ENCODE measurements around the gene TMEM63C.

TMEM63C gene

GRCh38 chr14:77240336-77240915 lies 58.8 kb downstream of the TMEM63C start:
- Histone ChIP-seq H3K36me3 (ENCODE audit: control insufficient read depth in 2 of 2, insufficient read depth in 1 of 2, low read length in 2 of 2) (peaks cover 0 to 3% of the 10 kb centered on the region in 2 experiments; a peak in 1 of 3 replicates), H3K4me3 (ENCODE audit: low read depth, low read length) (no peak overlapping the region), H3K9me3 (ENCODE audit: control insufficient read depth, insufficient read depth, low read depth, low read length) (no peaks in the 10 kb centered on the region), H3K4me1 (ENCODE audit: control insufficient read depth, insufficient read depth, low read length) (no peaks in the 10 kb centered on the region), H3K27ac (ENCODE audit: extremely low read depth, low read depth, low read length) (no peak overlapping the region)
- no peak for TF ChIP-seq EGR2 (tag by site-specific recombination; IDR thresholded peaks at IDR 0.05; ENCODE audit: low read depth)
- TF ChIP-seq ZNF580 (tag by site-specific recombination; IDR thresholded peaks at IDR 0.05) = no peak
- ChIA-PET POLR2A (no interaction called here), CTCF (no interaction called here)

GRCh38 chr14:77241955-77242354 lies 60.4 kb downstream of the TMEM63C start:
- Histone ChIP-seq H3K27ac (ENCODE audit: extremely low read depth, low read depth, low read length) (no peak overlapping the region), H3K36me3 (ENCODE audit: control insufficient read depth in 2 of 2, insufficient read depth in 1 of 2, low read length in 2 of 2) (peaks cover 0 to 10% of the 10 kb centered on the region in 2 experiments; a peak in 1 of 3 replicates), H3K4me1 (ENCODE audit: control insufficient read depth, insufficient read depth, low read length) (no peaks in the 10 kb centered on the region), H3K9me3 (ENCODE audit: control insufficient read depth, insufficient read depth, low read depth, low read length) (no peaks in the 10 kb centered on the region), H3K4me3 (ENCODE audit: low read depth, low read length) (no peak overlapping the region)
- CTCF ChIA-PET = no interaction called here
- no peak for TF ChIP-seq ZNF623 (tag by site-specific recombination; IDR thresholded peaks at IDR 0.05)
- TF ChIP-seq REST (tag by site-specific recombination; IDR thresholded peaks at IDR 0.05) = peak; percentile 81
- no peak for TF ChIP-seq BCL11B (tag by site-specific recombination; IDR thresholded peaks at IDR 0.05; ENCODE audit: low read depth)
- POLR2A ChIA-PET = no interaction called here

GRCh38 chr14:77242752-77243151 lies 61.2 kb downstream of the TMEM63C start:
- no peak overlapping the region for H3K27ac ChIP-seq (ENCODE audit: extremely low read depth, low read depth, low read length)
- H3K4me1 ChIP-seq (ENCODE audit: control insufficient read depth, insufficient read depth, low read length) = no peaks in the 10 kb centered on the region
- POLR2A ChIA-PET = no interaction called here
- no peak overlapping the region for H3K4me3 ChIP-seq (ENCODE audit: low read depth, low read length)
- peaks cover 0 to 10% of the 10 kb centered on the region in 2 experiments; a peak in 1 of 3 replicates for H3K36me3 ChIP-seq (ENCODE audit: control insufficient read depth in 2 of 2, insufficient read depth in 1 of 2, low read length in 2 of 2)
- CTCF ChIA-PET = no interaction called here
- H3K9me3 ChIP-seq (ENCODE audit: control insufficient read depth, insufficient read depth, low read depth, low read length) = no peaks in the 10 kb centered on the region
- no peak for TF ChIP-seq FEZF1 (tag by site-specific recombination; IDR thresholded peaks at IDR 0.05)
- TF ChIP-seq ZIC2 (tag by site-specific recombination; IDR thresholded peaks at IDR 0.05) = no peak
- no peak for TF ChIP-seq ZNF560 (tag by site-specific recombination; IDR thresholded peaks at IDR 0.05; ENCODE audit: borderline replicate concordance)
- no peak for TF ChIP-seq ZFP3 (tag by site-specific recombination; IDR thresholded peaks at IDR 0.05; ENCODE audit: low read depth)
- no peak for TF ChIP-seq ZNF76 (tag by site-specific recombination; IDR thresholded peaks at IDR 0.05; ENCODE audit: borderline replicate concordance, low read depth)
- TF ChIP-seq ZNF26 (tag by site-specific recombination; IDR thresholded peaks at IDR 0.05) = no peak
- TF ChIP-seq TSHZ1 (tag by site-specific recombination; IDR thresholded peaks at IDR 0.05; ENCODE audit: borderline replicate concordance) = no peak
- TF ChIP-seq ZNF692 (tag by site-specific recombination; IDR thresholded peaks at IDR 0.05) = no peak
- no peak for TF ChIP-seq ZNF274 (IDR thresholded peaks at IDR 0.05; ENCODE audit: low read length)
- TF ChIP-seq ZNF274 (tag by site-specific recombination; IDR thresholded peaks at IDR 0.05; ENCODE audit: borderline replicate concordance) = no peak
- TF ChIP-seq SP7 (tag by site-specific recombination; IDR thresholded peaks at IDR 0.05) = no peak
- no peak for TF ChIP-seq ZNF488 (tag by site-specific recombination; IDR thresholded peaks at IDR 0.05)
- TF ChIP-seq ZNF416 (tag by site-specific recombination; IDR thresholded peaks at IDR 0.05) = no peak
